ENCODE data around the gene RNF150. TPM values are rescaled to one million over a fixed set of nuclear protein-coding genes. Genes with fewer than 3 reads are reported as not detected.

The RNF150 gene
- total and polyA plus RNA-seq, 7 donors: 0.46 to 69.0 (median 53.2) TPM

DNA sequence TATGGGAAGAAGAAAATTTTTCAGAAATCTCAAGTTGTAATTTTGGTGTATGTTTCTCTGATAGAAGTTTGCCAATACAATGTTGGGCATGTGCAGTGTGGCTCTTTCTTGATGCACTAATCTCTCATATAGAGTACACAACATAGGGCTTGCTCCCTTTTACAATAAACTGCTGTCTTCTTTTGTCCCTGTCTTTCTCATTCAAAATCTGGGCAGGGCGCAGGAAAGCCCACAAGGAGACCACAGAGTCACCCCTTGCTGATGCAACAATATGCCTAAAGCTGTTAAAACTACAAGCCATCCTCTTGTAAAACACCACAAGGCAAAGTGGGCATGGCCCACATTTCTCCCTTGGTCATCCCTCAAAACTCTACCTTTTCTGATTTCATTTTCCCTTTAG lies 313.7 kb downstream of the RNF150 start:
- no peak overlapping the region for H3K27ac ChIP-seq
- TF ChIP-seq EP300 (IDR thresholded peaks at IDR 0.05) (no peak), POLR2AphosphoS5 (IDR thresholded peaks at IDR 0.05) (no peak), POLR2A (IDR thresholded peaks at IDR 0.05) (no peak)
- TF ChIP-seq, protein P1, sequence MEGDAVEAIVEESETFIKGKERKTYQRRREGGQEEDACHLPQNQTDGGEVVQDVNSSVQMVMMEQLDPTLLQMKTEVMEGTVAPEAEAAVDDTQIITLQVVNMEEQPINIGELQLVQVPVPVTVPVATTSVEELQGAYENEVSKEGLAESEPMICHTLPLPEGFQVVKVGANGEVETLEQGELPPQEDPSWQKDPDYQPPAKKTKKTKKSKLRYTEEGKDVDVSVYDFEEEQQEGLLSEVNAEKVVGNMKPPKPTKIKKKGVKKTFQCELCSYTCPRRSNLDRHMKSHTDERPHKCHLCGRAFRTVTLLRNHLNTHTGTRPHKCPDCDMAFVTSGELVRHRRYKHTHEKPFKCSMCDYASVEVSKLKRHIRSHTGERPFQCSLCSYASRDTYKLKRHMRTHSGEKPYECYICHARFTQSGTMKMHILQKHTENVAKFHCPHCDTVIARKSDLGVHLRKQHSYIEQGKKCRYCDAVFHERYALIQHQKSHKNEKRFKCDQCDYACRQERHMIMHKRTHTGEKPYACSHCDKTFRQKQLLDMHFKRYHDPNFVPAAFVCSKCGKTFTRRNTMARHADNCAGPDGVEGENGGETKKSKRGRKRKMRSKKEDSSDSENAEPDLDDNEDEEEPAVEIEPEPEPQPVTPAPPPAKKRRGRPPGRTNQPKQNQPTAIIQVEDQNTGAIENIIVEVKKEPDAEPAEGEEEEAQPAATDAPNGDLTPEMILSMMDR (IDR thresholded peaks at IDR 0.05): no peak
- H3K27me3 ChIP-seq: no peaks in the 10 kb centered on the region
- no peaks in the 10 kb centered on the region for H3K4me1 ChIP-seq
- WGBS, 2 donors: 93 to 96% methylated on average over 1 of the region's 1 CpG
- H3K9me3 ChIP-seq: no peaks in the 10 kb centered on the region
- no peak for DNase-seq
- H3K4me3 ChIP-seq: no peak overlapping the region
- no peaks in the 10 kb centered on the region for H3K36me3 ChIP-seq
- intact Hi-C loops (cut with DNase I): no loop called here

DNA sequence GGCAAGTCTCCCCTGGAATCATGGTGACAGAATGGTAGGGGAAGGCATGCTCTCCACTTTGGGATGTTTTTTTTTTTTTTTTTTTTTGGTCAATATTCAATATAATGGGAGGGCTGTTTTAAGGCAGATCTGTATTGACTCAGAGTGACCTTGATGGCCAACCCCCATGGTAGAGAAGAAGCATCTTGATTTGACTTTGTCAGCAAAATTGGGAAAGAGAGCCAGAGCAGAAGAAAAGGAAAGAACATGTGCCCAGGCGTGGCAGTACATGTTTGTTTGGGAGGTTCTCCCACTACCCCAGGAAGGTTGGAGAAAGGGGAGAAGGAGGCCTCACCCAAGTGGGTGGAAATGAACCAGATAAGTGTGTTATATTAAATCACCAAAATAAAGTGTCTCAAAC lies 314.8 kb downstream of the RNF150 start:
- H3K9me3 ChIP-seq: no peaks in the 10 kb centered on the region
- no peaks in the 10 kb centered on the region for H3K27me3 ChIP-seq
- WGBS, 2 donors: 70 to 91% methylated on average over 1 of the region's 1 CpG
- intact Hi-C loops (cut with DNase I): no loop called here
- H3K4me3 ChIP-seq: no peak overlapping the region
- no peak for DNase-seq
- no peaks in the 10 kb centered on the region for H3K36me3 ChIP-seq
- no peak overlapping the region for H3K27ac ChIP-seq
- no peak for TF ChIP-seq POLR2A (IDR thresholded peaks at IDR 0.05)
- TF ChIP-seq, protein P1 (IDR thresholded peaks at IDR 0.05): no peak
- TF ChIP-seq EP300 (IDR thresholded peaks at IDR 0.05): no peak
- no peak for TF ChIP-seq POLR2AphosphoS5 (IDR thresholded peaks at IDR 0.05)
- H3K4me1 ChIP-seq: no peaks in the 10 kb centered on the region

DNA sequence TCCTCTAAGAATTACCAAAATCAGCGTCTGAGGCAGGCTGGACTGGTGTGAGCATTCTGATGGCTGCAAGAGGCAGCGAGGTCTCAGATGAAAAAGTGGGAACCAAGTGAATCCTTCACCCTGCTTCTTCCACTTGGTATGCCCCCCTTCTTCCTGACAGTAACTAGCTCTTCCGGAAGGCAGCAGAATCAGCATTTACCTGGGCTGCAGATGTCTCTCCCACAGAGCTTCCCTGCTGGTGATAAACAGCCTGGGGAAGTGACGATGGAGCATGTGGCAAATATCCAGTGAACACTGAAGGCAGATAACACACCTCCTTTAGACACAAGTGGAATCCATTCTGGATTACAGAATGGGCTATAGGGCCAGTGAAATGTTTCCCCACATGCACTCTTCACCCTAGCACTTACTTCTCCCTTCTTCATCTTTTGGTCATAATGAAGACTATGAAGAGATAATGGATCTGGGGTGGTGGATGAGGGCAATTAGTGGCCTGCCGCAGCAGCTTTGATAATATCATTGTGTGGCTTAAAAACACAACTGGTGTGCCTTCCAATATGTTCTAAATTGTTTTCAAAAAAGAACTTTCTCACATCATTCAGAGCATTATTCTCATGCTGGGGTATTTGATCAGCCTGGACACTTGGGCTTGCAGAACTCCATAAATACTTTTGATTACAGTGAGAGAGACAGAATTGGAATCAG lies 316.3 kb downstream of the RNF150 start:
- Histone ChIP-seq H3K4me3 (no peak overlapping the region), H3K36me3 (no peaks in the 10 kb centered on the region), H3K27me3 (no peaks in the 10 kb centered on the region), H3K27ac (no peak overlapping the region), H3K4me1 (no peaks in the 10 kb centered on the region), H3K9me3 (no peaks in the 10 kb centered on the region)
- intact Hi-C loops (cut with DNase I): no loop called here
- no peak for DNase-seq
- 81 to 90% methylated on average over 5 of the region's 5 CpGs for WGBS, 2 donors
- TF ChIP-seq POLR2AphosphoS5 (IDR thresholded peaks at IDR 0.05): no peak
- TF ChIP-seq, protein P1 (IDR thresholded peaks at IDR 0.05): no peak
- no peak for TF ChIP-seq EP300 (IDR thresholded peaks at IDR 0.05)
- no peak for TF ChIP-seq POLR2A (IDR thresholded peaks at IDR 0.05)

DNA sequence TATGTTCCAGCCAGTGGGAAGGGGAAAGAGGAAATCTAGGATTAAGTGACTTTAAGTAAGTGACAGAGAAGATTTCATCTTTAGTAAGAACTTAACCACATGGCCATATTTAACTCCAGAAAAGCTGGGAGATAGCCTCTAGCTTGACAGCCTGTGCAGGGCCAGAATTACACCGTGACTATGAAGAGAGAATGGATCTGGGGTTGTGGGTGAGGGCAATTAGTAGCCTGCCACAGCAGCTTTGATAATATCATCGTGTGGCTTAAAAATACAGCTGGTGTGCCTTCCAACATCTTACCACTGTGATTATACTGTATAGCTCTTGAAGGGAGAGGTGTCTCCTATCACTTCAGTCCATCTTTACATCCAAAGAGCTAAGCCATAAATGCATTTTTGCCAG lies 319.5 kb downstream of the RNF150 start:
- TF ChIP-seq POLR2A (IDR thresholded peaks at IDR 0.05) (no peak), POLR2AphosphoS5 (IDR thresholded peaks at IDR 0.05) (no peak), EP300 (IDR thresholded peaks at IDR 0.05) (no peak)
- TF ChIP-seq, protein P1 (IDR thresholded peaks at IDR 0.05): no peak
- Histone ChIP-seq H3K4me1 (no peaks in the 10 kb centered on the region), H3K4me3 (no peak overlapping the region), H3K27me3 (no peaks in the 10 kb centered on the region), H3K9me3 (no peaks in the 10 kb centered on the region), H3K27ac (no peak overlapping the region), H3K36me3 (no peaks in the 10 kb centered on the region)
- 65 to 81% methylated on average over 2 of the region's 2 CpGs for WGBS, 2 donors
- intact Hi-C loops (cut with DNase I): no loop called here
- no peak for DNase-seq

DNA sequence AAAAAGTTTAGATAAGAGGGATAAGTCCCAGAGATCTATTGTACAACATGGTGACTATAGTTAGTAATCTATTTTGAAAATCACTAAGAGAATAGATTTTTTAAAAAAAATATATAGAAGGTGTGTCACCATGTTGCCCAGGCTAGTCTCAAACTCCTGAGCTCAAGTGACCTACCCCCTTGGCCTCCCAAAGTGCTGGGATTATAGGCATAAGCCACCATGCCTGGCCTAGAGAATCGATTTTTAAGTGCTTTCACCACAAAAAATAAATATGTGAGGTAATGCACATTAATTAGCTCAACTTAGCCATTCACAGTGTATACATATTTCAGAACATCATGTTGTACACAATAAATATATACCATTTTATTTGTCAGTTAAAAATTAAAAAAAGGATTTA lies 320.4 kb downstream of the RNF150 start:
- TF ChIP-seq POLR2A (IDR thresholded peaks at IDR 0.05) (no peak), EP300 (IDR thresholded peaks at IDR 0.05) (no peak), POLR2AphosphoS5 (IDR thresholded peaks at IDR 0.05) (no peak)
- TF ChIP-seq, protein P1 (IDR thresholded peaks at IDR 0.05): no peak
- no peaks in the 10 kb centered on the region for H3K36me3 ChIP-seq
- no peak for DNase-seq
- intact Hi-C loops (cut with DNase I): no loop called here
- H3K4me3 ChIP-seq: no peak overlapping the region
- peaks cover 0 to 5% (median 2%) of the 10 kb centered on the region in 4 donors for H3K4me1 ChIP-seq
- H3K27ac ChIP-seq: no peak overlapping the region
- no peaks in the 10 kb centered on the region for H3K27me3 ChIP-seq
- WGBS, 2 donors: 37 to 61% methylated on average over 1 of the region's 1 CpG
- no peaks in the 10 kb centered on the region for H3K9me3 ChIP-seq

Measured in sigmoid colon (tissue), 7 donors.